HEK293T (cell line): ENCODE data around the gene AMPD3.

ENCODE experiments used
- FOXM1 ChIP-seq: fragments of 450-650 bp; IDR thresholded peaks from 2 replicates; pipeline ENCODE4 v1.6.1; 2017; ENCODE audit warnings: mild to moderate bottlenecking, borderline replicate concordance
- SP1 ChIP-seq: fragments of 450-650 bp; IDR thresholded peaks from 2 replicates; pipeline ENCODE4 v1.6.1; 2017

DNA sequence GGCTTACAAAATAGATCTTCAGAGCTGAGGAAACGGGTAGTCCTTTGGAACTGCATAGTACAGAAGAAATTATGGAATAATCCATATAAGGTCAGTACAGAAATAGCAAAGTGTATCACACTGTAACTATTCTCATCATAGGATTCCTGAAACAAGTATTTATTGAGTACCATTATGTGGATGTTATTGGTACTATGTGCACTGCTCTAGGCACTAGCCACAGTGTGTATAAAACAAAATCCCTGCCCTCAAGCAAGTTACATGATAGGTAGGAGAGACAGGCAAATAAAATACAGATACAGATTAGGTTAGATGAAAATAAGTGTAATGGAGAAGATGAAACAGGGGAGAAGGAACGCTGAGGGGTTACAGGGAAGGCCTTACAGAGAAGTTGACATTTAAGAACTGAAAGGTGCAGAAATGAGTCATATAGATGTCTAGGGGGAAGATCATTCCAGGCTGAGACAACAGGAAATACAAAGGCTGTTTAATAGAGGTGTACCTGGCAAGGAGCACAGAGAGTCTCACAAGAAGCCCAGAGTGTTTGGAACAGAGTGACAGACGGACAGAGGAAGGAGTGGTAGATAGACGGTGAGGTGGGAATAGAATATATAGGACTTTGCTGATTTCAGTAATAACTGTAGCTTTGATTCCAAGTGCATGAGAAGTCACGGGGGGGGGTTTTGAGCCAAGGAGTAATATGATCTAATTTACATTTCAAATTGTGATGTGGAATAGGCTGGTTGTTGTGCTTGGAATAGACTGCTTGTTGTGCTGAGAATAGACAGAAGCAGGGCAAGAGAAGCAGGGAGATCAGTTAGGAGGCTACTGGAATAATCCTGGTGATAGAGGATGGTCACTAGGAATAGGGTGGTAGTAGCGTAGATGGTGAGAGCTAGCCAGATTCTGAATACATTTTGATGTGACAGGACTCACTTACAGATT is 72.2 kb downstream of the AMPD3 start:
- TF ChIP-seq FOXM1 (no peak), SP1 (no peak)
